Measurements from ENCODE around the gene NUAK2. TPM values are rescaled to one million over a fixed set of nuclear protein-coding genes. Genes with fewer than 3 reads are reported as not detected.
A peak's percentile ranks its signal among the peaks of the same experiment; 100 is the strongest.

The NUAK2 gene
- total RNA-seq, 4 donors from 2014 or later: 16.2 to 41.2 (median 30.2) TPM

- Histone ChIP-seq H3K27me3 (no peaks in the 10 kb centered on the region), H3K27ac (no peak overlapping the region), H3K9me3 (no peaks in the 10 kb centered on the region), H3K4me3 (no peak overlapping the region), H3K4me1 (peaks cover 54% of the 10 kb centered on the region), H3K36me3 (no peaks in the 10 kb centered on the region)
- TF ChIP-seq EP300 (IDR thresholded peaks at IDR 0.05): no peak
- TF ChIP-seq, protein P1, sequence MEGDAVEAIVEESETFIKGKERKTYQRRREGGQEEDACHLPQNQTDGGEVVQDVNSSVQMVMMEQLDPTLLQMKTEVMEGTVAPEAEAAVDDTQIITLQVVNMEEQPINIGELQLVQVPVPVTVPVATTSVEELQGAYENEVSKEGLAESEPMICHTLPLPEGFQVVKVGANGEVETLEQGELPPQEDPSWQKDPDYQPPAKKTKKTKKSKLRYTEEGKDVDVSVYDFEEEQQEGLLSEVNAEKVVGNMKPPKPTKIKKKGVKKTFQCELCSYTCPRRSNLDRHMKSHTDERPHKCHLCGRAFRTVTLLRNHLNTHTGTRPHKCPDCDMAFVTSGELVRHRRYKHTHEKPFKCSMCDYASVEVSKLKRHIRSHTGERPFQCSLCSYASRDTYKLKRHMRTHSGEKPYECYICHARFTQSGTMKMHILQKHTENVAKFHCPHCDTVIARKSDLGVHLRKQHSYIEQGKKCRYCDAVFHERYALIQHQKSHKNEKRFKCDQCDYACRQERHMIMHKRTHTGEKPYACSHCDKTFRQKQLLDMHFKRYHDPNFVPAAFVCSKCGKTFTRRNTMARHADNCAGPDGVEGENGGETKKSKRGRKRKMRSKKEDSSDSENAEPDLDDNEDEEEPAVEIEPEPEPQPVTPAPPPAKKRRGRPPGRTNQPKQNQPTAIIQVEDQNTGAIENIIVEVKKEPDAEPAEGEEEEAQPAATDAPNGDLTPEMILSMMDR (IDR thresholded peaks at IDR 0.05): no peak
- no peak for TF ChIP-seq POLR2AphosphoS5 (IDR thresholded peaks at IDR 0.05)
- no peak for TF ChIP-seq POLR2A (IDR thresholded peaks at IDR 0.05)
- DNase-seq (ENCODE audit: low spot score in 2 of 2): no peak
- 53% methylated on average over 8 of the region's 8 CpGs for WGBS
These were observed 33.6 kb downstream of the NUAK2 start for GRCh38 chr1:205287767-205288559.

DNA sequence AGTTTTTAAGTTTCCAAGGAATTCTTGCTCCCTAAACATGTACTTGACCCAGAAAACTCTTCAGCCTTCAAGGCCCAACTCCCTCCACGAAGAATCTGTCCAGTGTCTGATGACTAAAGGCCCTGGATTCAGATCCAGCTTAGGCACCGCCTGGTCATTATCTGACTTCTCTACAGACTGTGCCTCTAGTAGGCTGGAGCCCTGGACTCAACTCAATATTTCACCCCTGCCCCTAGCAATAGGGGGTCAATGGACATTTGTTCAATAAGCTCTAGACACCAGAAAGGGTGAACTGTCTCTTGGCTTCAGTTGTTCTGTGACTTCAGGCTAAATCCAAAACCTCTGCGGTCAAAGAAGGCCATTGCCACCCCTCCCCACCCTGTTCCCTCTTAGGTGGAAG, 34.5 kb downstream of the NUAK2 start:
- peaks cover 63% of the 10 kb centered on the region for H3K4me1 ChIP-seq
- DNase-seq (ENCODE audit: low spot score in 2 of 2): no peak
- H3K36me3 ChIP-seq: no peaks in the 10 kb centered on the region
- no peak overlapping the region for H3K27ac ChIP-seq
- H3K27me3 ChIP-seq: no peaks in the 10 kb centered on the region
- H3K9me3 ChIP-seq: no peaks in the 10 kb centered on the region
- TF ChIP-seq POLR2AphosphoS5 (IDR thresholded peaks at IDR 0.05) (no peak), EP300 (IDR thresholded peaks at IDR 0.05) (no peak), POLR2A (IDR thresholded peaks at IDR 0.05) (no peak)
- TF ChIP-seq, protein P1 (IDR thresholded peaks at IDR 0.05): no peak
- 96% methylated on average over 3 of the region's 3 CpGs for WGBS
- no peak overlapping the region for H3K4me3 ChIP-seq

DNA sequence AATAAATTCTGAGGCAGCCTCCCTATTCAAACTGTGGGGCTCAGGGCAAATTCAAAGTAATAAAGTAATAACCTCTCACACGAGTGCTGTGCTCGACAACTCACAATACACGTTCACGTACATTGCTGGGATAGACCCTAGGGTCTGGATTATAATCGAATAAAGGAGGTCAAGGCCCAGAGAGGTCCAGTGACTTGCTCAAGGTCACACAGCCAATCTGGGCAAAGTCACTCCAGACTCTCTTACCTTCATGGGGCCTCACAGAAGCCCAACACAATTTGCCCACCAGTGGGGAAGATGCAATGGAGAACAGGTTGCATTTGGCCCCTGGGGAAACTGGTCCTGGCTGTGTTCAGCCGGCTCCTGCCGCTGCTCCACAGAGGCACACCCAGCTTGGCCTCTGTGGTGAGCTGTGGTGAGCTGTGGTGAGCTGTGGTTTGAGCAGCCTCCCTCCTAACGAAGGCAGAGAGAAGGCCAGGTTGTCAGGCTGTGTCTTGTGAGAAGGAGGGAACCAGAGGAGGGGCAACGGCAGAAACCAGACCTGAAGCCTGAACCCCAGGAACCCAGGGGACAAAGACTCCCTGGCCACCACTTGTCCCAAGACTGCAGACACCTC, 35.1 kb downstream of the NUAK2 start:
- no peaks in the 10 kb centered on the region for H3K9me3 ChIP-seq
- no peaks in the 10 kb centered on the region for H3K36me3 ChIP-seq
- no peak overlapping the region for H3K4me3 ChIP-seq
- WGBS: 98% methylated on average over 5 of the region's 9 CpGs
- TF ChIP-seq, protein P1 (IDR thresholded peaks at IDR 0.05): no peak
- TF ChIP-seq POLR2AphosphoS5 (IDR thresholded peaks at IDR 0.05) (no peak), POLR2A (IDR thresholded peaks at IDR 0.05) (no peak), EP300 (IDR thresholded peaks at IDR 0.05) (no peak)
- H3K27ac ChIP-seq: no peak overlapping the region
- DNase-seq (ENCODE audit: low spot score in 2 of 2): no peak
- peaks cover 70% of the 10 kb centered on the region for H3K4me1 ChIP-seq
- no peaks in the 10 kb centered on the region for H3K27me3 ChIP-seq

- H3K27me3 ChIP-seq: no peaks in the 10 kb centered on the region
- no peak overlapping the region for H3K4me3 ChIP-seq
- TF ChIP-seq, protein P1 (IDR thresholded peaks at IDR 0.05): no peak
- TF ChIP-seq POLR2A (IDR thresholded peaks at IDR 0.05) (no peak), EP300 (IDR thresholded peaks at IDR 0.05) (no peak), POLR2AphosphoS5 (IDR thresholded peaks at IDR 0.05) (no peak)
- WGBS: 44% methylated on average over 12 of the region's 12 CpGs
- DNase-seq (ENCODE audit: low spot score in 2 of 2): no peak
- H3K4me1 ChIP-seq: peaks cover 70% of the 10 kb centered on the region
- no peaks in the 10 kb centered on the region for H3K36me3 ChIP-seq
- H3K9me3 ChIP-seq: no peaks in the 10 kb centered on the region
- H3K27ac ChIP-seq: peak overlapping the region; percentile 82
These were observed 36.0 kb downstream of the NUAK2 start for GRCh38 chr1:205285381-205286101.

Data from suprapubic skin (tissue), 4 donors.